ENCODE data around the gene KRTAP4-5. TPM values are rescaled to one million over a fixed set of nuclear protein-coding genes. Genes with fewer than 3 reads are reported as not detected.

Gene KRTAP4-5
- total RNA-seq, 1 experiment from 2014 or later, result not detected

- Histone ChIP-seq H3K4me2 (no peak overlapping the region), H3K27ac (no peak overlapping the region), H3K27me3 (ENCODE audit: insufficient read depth, low read depth) (no peaks in the 10 kb centered on the region), H2AFZ (no peak overlapping the region), H3K4me1 (replicated peaks; ENCODE audit: insufficient read depth) (no peaks in the 10 kb centered on the region), H3K4me3 (no peak overlapping the region), H3K9me3 (ENCODE audit: insufficient read depth, low read depth) (no peaks in the 10 kb centered on the region), H3K9me2 (ENCODE audit: insufficient read depth) (no peaks in the 10 kb centered on the region), H3F3A (ENCODE audit: insufficient read depth, low read depth) (0 out of 2 replicates have a peak, but pooled peaks cover 6% of the 10 kb centered on the region), H3K79me2 (ENCODE audit: low read depth) (no peaks in the 10 kb centered on the region), H4K20me1 (ENCODE audit: insufficient read depth) (no peaks in the 10 kb centered on the region), H3K36me3 (ENCODE audit: low read depth) (no peaks in the 10 kb centered on the region)
- intact Hi-C loops (cut with micrococcal nuclease; ENCODE audit: unreplicated experiment), result no loop called here
- DNase-seq, result no peak
- no TSS peak for BruUV-seq (replicated peaks)
- no peak for TF ChIP-seq CTCF (conservative IDR thresholded peaks at IDR 0.05)
- ChIA-PET CTCF (no interaction called here), POLR2A (ENCODE audit: unreplicated experiment) (no interaction called here)
These were observed 37.2 kb upstream of the KRTAP4-5 start for GRCh38 chr17:41186872-41187271.

- intact Hi-C loops (cut with micrococcal nuclease; ENCODE audit: unreplicated experiment), result no loop called here
- Histone ChIP-seq H3K4me1 (replicated peaks; ENCODE audit: insufficient read depth) (no peaks in the 10 kb centered on the region), H3K4me2 (no peak overlapping the region), H3K9me2 (ENCODE audit: insufficient read depth) (no peaks in the 10 kb centered on the region), H3K27ac (no peak overlapping the region), H3K27me3 (ENCODE audit: insufficient read depth, low read depth) (no peaks in the 10 kb centered on the region), H4K20me1 (ENCODE audit: insufficient read depth) (no peaks in the 10 kb centered on the region), H3F3A (ENCODE audit: insufficient read depth, low read depth) (0 out of 2 replicates have a peak, but pooled peaks cover 6% of the 10 kb centered on the region), H2AFZ (no peak overlapping the region), H3K36me3 (ENCODE audit: low read depth) (no peaks in the 10 kb centered on the region), H3K79me2 (ENCODE audit: low read depth) (no peaks in the 10 kb centered on the region), H3K4me3 (no peak overlapping the region), H3K9me3 (ENCODE audit: insufficient read depth, low read depth) (no peaks in the 10 kb centered on the region)
- CTCF ChIA-PET, result no interaction called here
- BruUV-seq (replicated peaks), result no TSS peak
- TF ChIP-seq EZH2 (IDR thresholded peaks at IDR 0.05; ENCODE audit: low read depth) (no peak), CTCF (conservative IDR thresholded peaks at IDR 0.05) (no peak)
- POLR2A ChIA-PET (ENCODE audit: unreplicated experiment), result no interaction called here
- no peak for DNase-seq
These were observed 35.4 kb upstream of the KRTAP4-5 start for GRCh38 chr17:41185001-41185400.

GRCh38 chr17:41184480-41184961 is 34.9 kb upstream of the KRTAP4-5 start, which contains the start of gene KRTAP4-1:
TSS of gene KRTAP4-1 (minus strand) at chr17:41184911. CDS start at chr17:41184854, 57 bp downstream.
- CTCF ChIA-PET, result no interaction called here
- no peak within 1 kb of the TSS for H2AFZ ChIP-seq

More at GRCh38 chr17:41184480-41184961, 34.9 kb upstream of the KRTAP4-5 start, which contains the start of gene KRTAP4-1:
- no peak for DNase-seq
- Histone ChIP-seq H3K9me3 (ENCODE audit: insufficient read depth, low read depth) (no peaks in the 10 kb centered on the region), H3K36me3 (ENCODE audit: low read depth) (no peaks in the 10 kb centered on the region), H3K9me2 (ENCODE audit: insufficient read depth) (no peaks in the 10 kb centered on the region), H3K27me3 (ENCODE audit: insufficient read depth, low read depth) (no peaks in the 10 kb centered on the region), H4K20me1 (ENCODE audit: insufficient read depth) (no peaks in the 10 kb centered on the region), H3K79me2 (ENCODE audit: low read depth) (no peaks in the 10 kb centered on the region), H3K27ac (no peak within 1 kb of the TSS), H3K4me3 (no peak within 1 kb of the TSS), H3K4me2 (no peak within 1 kb of the TSS), H3K4me1 (replicated peaks; ENCODE audit: insufficient read depth) (no peaks in the 10 kb centered on the region), H3F3A (ENCODE audit: insufficient read depth, low read depth) (0 out of 2 replicates have a peak, but pooled peaks cover 6% of the 10 kb centered on the region)
- POLR2A ChIA-PET (ENCODE audit: unreplicated experiment), result no interaction called here
- TF ChIP-seq CTCF (conservative IDR thresholded peaks at IDR 0.05) (no peak), EZH2 (IDR thresholded peaks at IDR 0.05; ENCODE audit: low read depth) (no peak)
- no TSS peak for BruUV-seq (replicated peaks)
- intact Hi-C loops (cut with micrococcal nuclease; ENCODE audit: unreplicated experiment), result no loop called here

All from PC-9 (cell line).